Spleen (tissue), 11 donors: ENCODE measurements around the gene SPTBN2. TPM values are rescaled to one million over a fixed set of nuclear protein-coding genes. Genes with fewer than 3 reads are reported as not detected.

ENCODE experiments used
- DNase-seq: peaks from one replicate; pipeline ENCODE4 v3.0.0-alpha.2; 2020
- H3K27ac ChIP-seq, 8 donors: fragments of 200-600 bp; sonication (generic) in 7 of 8; 1 replicate in 4 of 8; 2 replicates in 4 of 8; pipeline versions ENCODE4 v1.5.0 to v1.8.0; 2016 to 2021; ENCODE audit warnings: inconsistent platforms in 4 of 8, mild to moderate bottlenecking in 4 of 8, moderate library complexity in 1 of 8
- H3K27me3 ChIP-seq, 7 donors: fragments of 200-600 bp; sonication (generic) in 6 of 7; replicated peaks in 1 of 7; 1 replicate in 4 of 7; 2 replicates in 3 of 7; pipeline versions ENCODE4 v1.5.0 to v1.8.0; 2016 to 2021; ENCODE audit warnings: inconsistent platforms in 3 of 7, mild to moderate bottlenecking in 1 of 7
- H3K36me3 ChIP-seq, 6 donors: fragments of 200-600 bp; sonication (generic) in 5 of 6; 1 replicate in 4 of 6; 2 replicates in 2 of 6; pipeline versions ENCODE4 v1.5.0 to v1.8.0; 2016 to 2021; ENCODE audit warnings: inconsistent platforms in 2 of 6
- H3K4me1 ChIP-seq, 6 donors: fragments of 200-600 bp; sonication (generic) in 5 of 6; 1 replicate in 3 of 6; 2 replicates in 3 of 6; pipeline versions ENCODE4 v1.5.0 to v1.8.0; 2016 to 2021; ENCODE audit warnings: inconsistent platforms in 3 of 6
- H3K4me3 ChIP-seq, 8 donors: fragments of 200-600 bp; sonication (generic) in 7 of 8; 1 replicate in 4 of 8; 2 replicates in 4 of 8; pipeline versions ENCODE4 v1.5.0 to v1.8.0; 2016 to 2021; ENCODE audit warnings: inconsistent platforms in 4 of 8, mild to moderate bottlenecking in 4 of 8, moderate library complexity in 2 of 8
- H3K9me3 ChIP-seq, 8 donors: fragments of 200-600 bp; sonication (generic) in 7 of 8; 1 replicate in 4 of 8; 2 replicates in 4 of 8; pipeline versions ENCODE4 v1.5.0 to v1.8.0; 2016 to 2021; ENCODE audit warnings: inconsistent platforms in 4 of 8
- CTCF ChIP-seq, 11 experiments: fragments of 200-600 bp in 7 of 11; fragments of 450-650 bp in 4 of 11; sonication (generic) in 4 of 11; IDR thresholded peaks in 8 of 11; conservative IDR thresholded peaks in 3 of 11; 1 replicate in 7 of 11; 2 replicates in 4 of 11; pipeline versions ENCODE4 v1.4.0 to v1.8.0; 2016 to 2021; ENCODE audit warnings: antibody characterized with exemption in 11 of 11, inconsistent platforms in 4 of 11, mild to moderate bottlenecking in 1 of 11
- POLR2A ChIP-seq, 3 donors: fragments of 450-650 bp; IDR thresholded peaks; one replicate each; pipeline ENCODE4 v1.5.1; 2017; ENCODE audit warnings: antibody characterized with exemption in 3 of 3, mild to moderate bottlenecking in 1 of 3
- POLR2AphosphoS5 ChIP-seq, 3 donors: sonication (generic); formaldehyde crosslinking; IDR thresholded peaks; one replicate each; pipeline ENCODE4 v1.5.1; 2017; ENCODE audit warnings: antibody characterized with exemption in 3 of 3
- WGBS, 5 donors: extraction: QIAGEN DNeasy Blood & Tissue Kit in 3 of 5; methylation state at CpG; one replicate each; pipeline versions ENCODE4 v1.1.5 to v1.1.7; 2013 to 2018; 5-methylcytosine and 5-hydroxymethylcytosine counted together
- intact Hi-C: fragments of 100-400 bp; cut with DNase I; formaldehyde crosslinking; loops from one replicate; pipeline ENCODE4 v1.15.0; 2023; ENCODE audit warnings: low total_unique reads
- polyA plus RNA-seq, 3 donors: library from polyadenylated mRNA; stranded (reverse); fragments of 200-250 nt; gene quantifications; one replicate each; pipeline ENCODE4 v1.2.1, GENCODE V29; 2013
- total RNA-seq, 7 donors: library from RNA; depleted of rRNA in 3 of 7; stranded (reverse); fragments of >200 nt in 3 of 7; fragmentation: NEBNext Ultra II Directional in 4 of 7; extraction: Animal tissue kit (Norgen Biotek cat#: 25700) in 4 of 7; gene quantifications; one replicate each; pipeline versions ENCODE4 v1.1.0 to v1.2.1, GENCODE V29; 2016 to 2021
- donor health status: healthy with polysubstance abuse.
- donor health status: DM: no; HTN: no; CAD: no; lungs with moderate emphysema.
- donor health status: DM: no; HTN: no; CAD: no.
- donor health status: Bipolar disorder and iron deficiency.
- donor health status: healthy.
- donor health status: DM: no; HTN: no; CAD: no.
- donor health status: DM: yes; HTN: yes; CAD: no.

SPTBN2 gene
- total and polyA plus RNA-seq, 10 donors = 0.61 to 5.1 (median 3.7) TPM

GRCh38 chr11:66698491-66698890 lies 30.5 kb downstream of the SPTBN2 start:
- intact Hi-C loops = no loop called here

GRCh38 chr11:66697988-66698387 lies 31.0 kb downstream of the SPTBN2 start:
- 85 to 95% (median 93%) methylated on average over 6 of the region's 6 CpGs for WGBS, 5 donors
- Histone ChIP-seq H3K36me3 (no peaks in the 10 kb centered on the region), H3K27ac (no peak overlapping the region), H3K9me3 (peaks cover 0 to 16% (median 2%) of the 10 kb centered on the region in 8 donors), H3K4me3 (no peak overlapping the region), H3K4me1 (peaks cover 0 to 11% (median 6%) of the 10 kb centered on the region in 6 donors), H3K27me3 (no peaks in the 10 kb centered on the region)
- TF ChIP-seq POLR2AphosphoS5 (IDR thresholded peaks at IDR 0.05) (no peak), POLR2A (IDR thresholded peaks at IDR 0.05) (no peak), CTCF (IDR thresholded peaks at IDR 0.05 in 8 of 11, conservative IDR thresholded peaks at IDR 0.05 in 3 of 11) (no peak)
- no peak for DNase-seq
- intact Hi-C loops = no loop called here

More at GRCh38 chr11:66698491-66698890, 30.5 kb downstream of the SPTBN2 start:
- TF ChIP-seq CTCF (IDR thresholded peaks at IDR 0.05 in 8 of 11, conservative IDR thresholded peaks at IDR 0.05 in 3 of 11) (no peak), POLR2AphosphoS5 (IDR thresholded peaks at IDR 0.05) (no peak), POLR2A (IDR thresholded peaks at IDR 0.05) (no peak)
- Histone ChIP-seq H3K36me3 (no peaks in the 10 kb centered on the region), H3K4me1 (peaks cover 0 to 11% (median 6%) of the 10 kb centered on the region in 6 donors), H3K4me3 (no peak overlapping the region), H3K9me3 (peaks cover 0 to 16% (median 2%) of the 10 kb centered on the region in 8 donors), H3K27me3 (no peaks in the 10 kb centered on the region), H3K27ac (no peak overlapping the region)
- no peak for DNase-seq
- 88 to 95% (median 92%) methylated on average over 8 to 9 of the region's 9 CpGs for WGBS, 5 donors

- H3K4me1 ChIP-seq = peaks cover 0 to 11% (median 6%) of the 10 kb centered on the region in 6 donors
- no peaks in the 10 kb centered on the region for H3K36me3 ChIP-seq
- no peaks in the 10 kb centered on the region for H3K27me3 ChIP-seq
- no peak overlapping the region for H3K4me3 ChIP-seq
- no peak for TF ChIP-seq CTCF (IDR thresholded peaks at IDR 0.05 in 8 of 11, conservative IDR thresholded peaks at IDR 0.05 in 3 of 11)
- H3K9me3 ChIP-seq = peaks cover 0 to 16% (median 2%) of the 10 kb centered on the region in 8 donors
- intact Hi-C loops = loop anchor here (1.0 kb wide), 1 partner anchor 138 kb away; no protein-coding TSS in a partner anchor
- H3K27ac ChIP-seq = no peak overlapping the region
- DNase-seq = no peak
- WGBS, 5 donors = 87 to 91% (median 90%) methylated on average over 4 to 9 of the region's 9 CpGs
Measured at GRCh38 chr11:66696146-66696545, 32.9 kb downstream of the SPTBN2 start.

- WGBS, 5 donors = 18 to 24% (median 19%) methylated on average over 5 to 6 of the region's 6 CpGs
- Histone ChIP-seq H3K9me3 (peaks cover 0 to 9% (median 2%) of the 10 kb centered on the region in 8 donors), H3K4me1 (peaks cover 0 to 11% (median 6%) of the 10 kb centered on the region in 6 donors), H3K27me3 (no peaks in the 10 kb centered on the region), H3K27ac (no peak overlapping the region), H3K36me3 (no peaks in the 10 kb centered on the region), H3K4me3 (no peak overlapping the region)
- peak; percentile 93 for DNase-seq
- TF ChIP-seq POLR2AphosphoS5 (IDR thresholded peaks at IDR 0.05) = peak in 2 of 3 donors; percentile 62 to 63
- TF ChIP-seq CTCF (IDR thresholded peaks at IDR 0.05 in 8 of 11, conservative IDR thresholded peaks at IDR 0.05 in 3 of 11) = peak; percentile 84 to 97 (median 94)
- no peak for TF ChIP-seq POLR2A (IDR thresholded peaks at IDR 0.05)
- intact Hi-C loops = loop anchor here (5.0 kb wide), 1 partner anchor 188 kb away; no protein-coding TSS in a partner anchor
Measured at GRCh38 chr11:66694732-66695207, 34.2 kb downstream of the SPTBN2 start.
